ENCODE results near the gene PEX16. TPM values are rescaled to one million over a fixed set of nuclear protein-coding genes. Genes with fewer than 3 reads are reported as not detected.

Gene PEX16
- total and polyA plus RNA-seq, 8 donors, result 9.9 to 72.7 (median 40.2) TPM

DNA sequence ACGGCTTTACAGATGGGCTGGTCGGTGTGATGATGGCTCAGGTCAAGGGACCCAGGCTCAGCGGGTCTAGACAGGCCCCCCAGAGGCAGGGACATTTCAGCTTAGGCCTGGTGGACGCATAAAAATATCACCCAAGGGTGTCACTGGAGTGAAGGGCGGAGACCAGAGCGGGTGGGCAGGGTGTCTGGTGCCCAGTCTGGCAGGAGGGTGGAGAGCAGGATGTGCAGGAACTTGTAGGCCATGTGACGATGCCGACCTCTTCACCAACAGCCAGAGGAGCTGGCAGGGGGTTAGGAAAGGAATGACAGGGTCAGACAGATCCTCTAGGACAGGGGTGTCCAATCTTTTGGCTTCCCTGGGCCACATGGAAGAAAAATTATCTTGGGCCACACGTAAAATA, 27.7 kb downstream of the PEX16 start:
- peaks cover 4 to 12% (median 11%) of the 10 kb centered on the region in 4 donors for H3K4me1 ChIP-seq
- H3K27me3 ChIP-seq, result peaks cover 0 to 28% (median 0%) of the 10 kb centered on the region in 3 donors
- H3K36me3 ChIP-seq, result no peaks in the 10 kb centered on the region
- TF ChIP-seq POLR2A (IDR thresholded peaks at IDR 0.05) (no peak), CTCF (IDR thresholded peaks at IDR 0.05) (no peak), POLR2AphosphoS5 (IDR thresholded peaks at IDR 0.05) (no peak), EP300 (IDR thresholded peaks at IDR 0.05) (no peak)
- no peak overlapping the region for H3K27ac ChIP-seq
- no peak overlapping the region for H3K4me3 ChIP-seq
- WGBS, 5 donors, result 85 to 94% (median 92%) methylated on average over 9 of the region's 9 CpGs
- intact Hi-C loops (cut with DNase I; ENCODE audit: low total_unique reads), result no loop called here
- no peak for DNase-seq
- H3K9me3 ChIP-seq, result no peaks in the 10 kb centered on the region

GRCh38 chr11:45889555-45889954, 28.1 kb downstream of the PEX16 start:
- intact Hi-C loops (cut with DNase I; ENCODE audit: low total_unique reads), result no loop called here
- peaks cover 4 to 13% (median 12%) of the 10 kb centered on the region in 4 donors for H3K4me1 ChIP-seq
- 79 to 89% (median 87%) methylated on average over 8 of the region's 8 CpGs for WGBS, 5 donors
- H3K27me3 ChIP-seq, result peaks cover 0 to 24% (median 0%) of the 10 kb centered on the region in 3 donors
- DNase-seq, result no peak
- H3K9me3 ChIP-seq, result no peaks in the 10 kb centered on the region
- TF ChIP-seq EP300 (IDR thresholded peaks at IDR 0.05), result no peak
- TF ChIP-seq POLR2A (IDR thresholded peaks at IDR 0.05), result no peak
- TF ChIP-seq CTCF (IDR thresholded peaks at IDR 0.05), result no peak
- TF ChIP-seq POLR2AphosphoS5 (IDR thresholded peaks at IDR 0.05), result no peak
- H3K36me3 ChIP-seq, result no peaks in the 10 kb centered on the region
- no peak overlapping the region for H3K27ac ChIP-seq
- no peak overlapping the region for H3K4me3 ChIP-seq

DNA sequence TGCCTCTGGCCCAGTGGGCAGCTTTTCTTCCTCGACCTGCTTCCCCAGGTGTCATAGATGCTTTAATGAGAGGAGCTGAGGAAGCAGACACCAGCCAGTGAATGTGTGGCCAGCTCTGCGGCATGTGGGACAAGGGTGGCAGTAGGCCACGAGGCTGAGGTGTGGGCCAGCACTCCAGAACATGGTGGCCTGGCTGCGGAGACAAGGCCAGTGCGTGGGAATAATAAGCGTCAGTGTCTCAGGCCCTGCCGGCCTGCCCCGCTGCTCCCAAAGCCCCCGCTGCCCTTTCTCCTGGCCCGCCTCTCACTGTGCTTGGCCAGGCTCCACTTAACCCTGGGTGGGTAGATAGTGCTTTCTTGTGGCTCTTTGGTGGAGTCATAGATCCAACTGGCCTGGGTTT, 30.1 kb downstream of the PEX16 start:
- intact Hi-C loops (cut with DNase I; ENCODE audit: low total_unique reads), result no loop called here
- H3K4me3 ChIP-seq, result no peak overlapping the region
- H3K27me3 ChIP-seq, result peaks cover 0 to 10% (median 0%) of the 10 kb centered on the region in 3 donors
- H3K36me3 ChIP-seq, result peaks cover 0 to 11% (median 4%) of the 10 kb centered on the region in 4 donors
- H3K9me3 ChIP-seq, result no peaks in the 10 kb centered on the region
- WGBS, 5 donors, result 92 to 94% (median 94%) methylated on average over 3 to 10 of the region's 10 CpGs
- no peak for DNase-seq
- peaks cover 4 to 14% (median 12%) of the 10 kb centered on the region in 4 donors for H3K4me1 ChIP-seq
- H3K27ac ChIP-seq, result no peak overlapping the region
- TF ChIP-seq POLR2AphosphoS5 (IDR thresholded peaks at IDR 0.05) (no peak), EP300 (IDR thresholded peaks at IDR 0.05) (no peak), POLR2A (IDR thresholded peaks at IDR 0.05) (no peak), CTCF (IDR thresholded peaks at IDR 0.05) (no peak)

DNA sequence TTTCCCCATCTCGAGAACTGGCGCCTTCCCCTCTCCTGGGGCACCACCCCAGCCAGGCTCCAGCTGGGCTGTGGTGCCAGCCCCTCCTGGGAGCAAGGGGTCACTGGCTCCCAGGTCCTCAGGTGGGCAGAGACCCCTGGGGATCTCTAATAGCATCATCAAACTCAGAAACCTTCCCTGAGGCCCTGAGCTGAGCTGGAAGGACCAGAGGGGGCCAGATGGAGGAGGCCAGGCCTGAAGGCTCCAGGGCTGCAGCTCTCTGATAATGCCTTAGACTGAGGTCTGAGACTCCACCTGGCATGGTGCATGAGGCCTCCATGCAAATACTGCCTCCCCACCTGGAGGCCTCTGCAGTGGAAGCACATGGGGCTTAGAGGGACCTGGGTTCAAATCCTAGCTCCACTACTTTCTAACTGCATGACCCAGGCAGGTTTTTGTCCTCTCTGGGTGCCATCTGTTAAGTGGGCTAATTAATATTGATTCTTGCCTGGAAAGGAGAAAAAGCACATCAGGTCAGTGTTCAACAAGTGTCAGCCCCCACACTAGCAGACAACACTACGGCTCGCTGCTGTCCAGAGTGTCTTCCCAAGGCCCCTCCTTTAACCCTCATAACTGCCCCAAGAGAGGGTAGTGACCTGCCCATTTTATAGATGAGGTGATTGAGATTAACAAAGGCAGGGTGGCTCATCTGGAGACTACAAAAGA, 30.7 kb downstream of the PEX16 start:
- no peak overlapping the region for H3K27ac ChIP-seq
- intact Hi-C loops (cut with DNase I; ENCODE audit: low total_unique reads), result no loop called here
- DNase-seq, result no peak
- peaks cover 6 to 17% (median 10%) of the 10 kb centered on the region in 4 donors for H3K36me3 ChIP-seq
- H3K4me3 ChIP-seq, result no peak overlapping the region
- peaks cover 5 to 21% (median 12%) of the 10 kb centered on the region in 4 donors for H3K4me1 ChIP-seq
- H3K27me3 ChIP-seq, result peaks cover 0 to 10% (median 0%) of the 10 kb centered on the region in 3 donors
- TF ChIP-seq EP300 (IDR thresholded peaks at IDR 0.05) (no peak), CTCF (IDR thresholded peaks at IDR 0.05) (no peak), POLR2AphosphoS5 (IDR thresholded peaks at IDR 0.05) (no peak), POLR2A (IDR thresholded peaks at IDR 0.05) (no peak)
- no peaks in the 10 kb centered on the region for H3K9me3 ChIP-seq
- 85 to 95% (median 89%) methylated on average over 4 of the region's 4 CpGs for WGBS, 5 donors

All from stomach (tissue), 9 donors.